Cardiac muscle cell (in vitro differentiated cells and primary cell): Measurements from ENCODE around the gene MRPL39. TPM values are rescaled to one million over a fixed set of nuclear protein-coding genes. Genes with fewer than 3 reads are reported as not detected.

Source experiments
- DNase-seq, 2 donors: peaks; one replicate each; pipeline versions ENCODE4 v3.0.0 to v3.0.0-alpha.2; 2010 to 2017; ENCODE audit warnings: low read depth in 1 of 2, low spot score in 1 of 2
- H3K27ac ChIP-seq: fragments of 200-600 bp; sonication (generic); 2 replicates; pipeline ENCODE4 v1.5.1; 2016
- H3K27me3 ChIP-seq: fragments of 200-600 bp; sonication (generic); 2 replicates; pipeline ENCODE4 v1.6.0; 2016; ENCODE audit warnings: control low read depth
- H3K36me3 ChIP-seq: fragments of 200-600 bp; sonication (generic); 2 replicates; pipeline ENCODE4 v1.5.1; 2016; ENCODE audit warnings: control low read depth
- H3K4me1 ChIP-seq: fragments of 200-600 bp; sonication (generic); 2 replicates; pipeline ENCODE4 v1.8.1; 2017; ENCODE audit warnings: low read depth, mild to moderate bottlenecking, mixed run types
- H3K4me3 ChIP-seq: fragments of 200-600 bp; sonication (generic); 2 replicates; pipeline ENCODE4 v1.5.1; 2016; ENCODE audit warnings: mild to moderate bottlenecking
- H3K9me3 ChIP-seq: fragments of 200-600 bp; sonication (generic); 2 replicates; pipeline ENCODE4 v1.5.1; 2017; ENCODE audit warnings: low read depth, mild to moderate bottlenecking, control low read depth
- CTCF ChIP-seq: IDR thresholded peaks from 2 replicates; pipeline ENCODE4 v1.5.1; 2012; ENCODE audit warnings: low read depth, mild to moderate bottlenecking, low read length
- polyA plus RNA-seq: library from polyadenylated mRNA; unstranded; fragments of >200 nt; fragmentation: Nextera tagmentation; extraction: Ambion mirVana; gene quantifications from 2 replicates; pipeline ENCODE4 v1.2.1, GENCODE V29; 2016
- total RNA-seq: library from RNA; depleted of rRNA; stranded (reverse); fragments of >200 nt; gene quantifications from 2 replicates; pipeline ENCODE4 v1.2.3, GENCODE V29; 2016

Gene MRPL39
- total and polyA plus RNA-seq, 2 experiments from 2014 or later, result 25.1 to 87.9 TPM

GRCh38 chr21:25625036-25625435 is 17.8 kb upstream of the MRPL39 start:
- Histone ChIP-seq H3K27me3 (peaks cover under 1% of the 10 kb centered on the region), H3K4me1 (no peaks in the 10 kb centered on the region), H3K36me3 (no peaks in the 10 kb centered on the region), H3K9me3 (no peaks in the 10 kb centered on the region), H3K4me3 (no peak overlapping the region), H3K27ac (no peak overlapping the region)
- DNase-seq, result peak in 1 of 2 donors; percentile 68
- TF ChIP-seq CTCF, result no peak

- H3K4me3 ChIP-seq, result no peak overlapping the region
- H3K27ac ChIP-seq, result no peak overlapping the region
- no peaks in the 10 kb centered on the region for H3K36me3 ChIP-seq
- H3K4me1 ChIP-seq, result no peaks in the 10 kb centered on the region
- no peaks in the 10 kb centered on the region for H3K27me3 ChIP-seq
- no peak for TF ChIP-seq CTCF
- no peak for DNase-seq
- H3K9me3 ChIP-seq, result no peaks in the 10 kb centered on the region
Observed at GRCh38 chr21:25624511-25624910, 17.2 kb upstream of the MRPL39 start.

- Histone ChIP-seq H3K4me1 (no peaks in the 10 kb centered on the region), H3K27me3 (no peaks in the 10 kb centered on the region), H3K27ac (no peak overlapping the region), H3K9me3 (no peaks in the 10 kb centered on the region), H3K4me3 (no peak overlapping the region), H3K36me3 (no peaks in the 10 kb centered on the region)
- DNase-seq, result no peak
- no peak for TF ChIP-seq CTCF
Observed at GRCh38 chr21:25619198-25619597, 11.9 kb upstream of the MRPL39 start.

GRCh38 chr21:25615880-25616279 is 8.6 kb upstream of the MRPL39 start:
- Histone ChIP-seq H3K27me3 (no peaks in the 10 kb centered on the region), H3K36me3 (no peaks in the 10 kb centered on the region), H3K4me1 (no peaks in the 10 kb centered on the region), H3K27ac (no peak overlapping the region), H3K4me3 (no peak overlapping the region), H3K9me3 (no peaks in the 10 kb centered on the region)
- no peak for DNase-seq
- TF ChIP-seq CTCF, result no peak

- Histone ChIP-seq H3K9me3 (no peaks in the 10 kb centered on the region), H3K27ac (no peak overlapping the region), H3K36me3 (no peaks in the 10 kb centered on the region), H3K4me1 (no peaks in the 10 kb centered on the region), H3K27me3 (no peaks in the 10 kb centered on the region), H3K4me3 (no peak overlapping the region)
- no peak for TF ChIP-seq CTCF
- no peak for DNase-seq
Observed at GRCh38 chr21:25614441-25614840, 7.2 kb upstream of the MRPL39 start.
